HepG2 (cell line): ENCODE results near the gene BEST2. TPM values are rescaled to one million over a fixed set of nuclear protein-coding genes. Genes with fewer than 3 reads are reported as not detected.

ENCODE experiments used
- ELK4 ChIP-seq: sonication (generic); formaldehyde crosslinking; IDR thresholded peaks from 2 replicates; pipeline ENCODE4 v1.9.0; 2021; ENCODE audit warnings: missing genetic modification reagents, borderline replicate concordance
- ERF ChIP-seq: IDR thresholded peaks from 2 replicates; pipeline ENCODE4 v1.6.1; 2018; ENCODE audit warnings: missing biosample characterization, missing genetic modification reagents
- FOXO4 ChIP-seq: sonication (generic); formaldehyde crosslinking; conservative IDR thresholded peaks from 2 replicates; pipeline ENCODE4 v1.8.1; 2023; ENCODE audit warnings: missing genetic modification reagents
- HIVEP1 ChIP-seq: sonication (generic); formaldehyde crosslinking; IDR thresholded peaks from 2 replicates; pipeline ENCODE4 v1.4.0; 2020; ENCODE audit warnings: mild to moderate bottlenecking, missing genetic modification reagents
- HOXD1 ChIP-seq: sonication (generic); formaldehyde crosslinking; IDR thresholded peaks from 2 replicates; pipeline ENCODE4 v1.5.0; 2020; ENCODE audit warnings: missing genetic modification reagents
- MAFG ChIP-seq: sonication (generic); formaldehyde crosslinking; IDR thresholded peaks from 2 replicates; pipeline ENCODE4 v1.5.1; 2020; ENCODE audit warnings: mild to moderate bottlenecking, missing genetic modification reagents
- NR2C2 ChIP-seq: sonication (generic); formaldehyde crosslinking; IDR thresholded peaks from 2 replicates; pipeline ENCODE4 v1.4.0; 2020; ENCODE audit warnings: missing genetic modification reagents, mild to moderate bottlenecking, moderate library complexity, borderline replicate concordance
- NR3C1 ChIP-seq: sonication (generic); formaldehyde crosslinking; IDR thresholded peaks from 2 replicates; pipeline ENCODE4 v1.4.0; 2020; ENCODE audit warnings: missing genetic modification reagents
- PITX1 ChIP-seq: sonication (generic); formaldehyde crosslinking; IDR thresholded peaks from 2 replicates; pipeline ENCODE4 v1.5.1; 2020; ENCODE audit warnings: mild to moderate bottlenecking, missing genetic modification reagents
- RXRA ChIP-seq: sonication (generic); formaldehyde crosslinking; IDR thresholded peaks from 2 replicates; pipeline ENCODE4 v1.5.1; 2020; ENCODE audit warnings: missing genetic modification reagents
- SP5 ChIP-seq: IDR thresholded peaks from 2 replicates; pipeline ENCODE4 v1.6.1; 2016; ENCODE audit warnings: low read depth, borderline replicate concordance
- SRSF1 ChIP-seq: fragments of 200-400 bp; formaldehyde crosslinking; optimal IDR thresholded peaks from 2 replicates; pipeline ENCODE3; 2017; ENCODE audit warnings: mild to moderate bottlenecking, low read depth, low read length, moderate library complexity
- TEAD3 ChIP-seq: optimal IDR thresholded peaks from 2 replicates; pipeline ENCODE3; 2016; ENCODE audit warnings: borderline replicate concordance
- ZFAT ChIP-seq: sonication (generic); formaldehyde crosslinking; conservative IDR thresholded peaks from 2 replicates; pipeline ENCODE4 v1.8.1; 2023; ENCODE audit warnings: missing genetic modification reagents, inconsistent platforms
- ZFP36 ChIP-seq: fragments of 150-350 bp; IDR thresholded peaks from 2 replicates; pipeline ENCODE4 v1.6.1; 2018; ENCODE audit warnings: borderline replicate concordance, low read length, low read depth; ENCODE audit not compliant: partially characterized antibody
- ZFP91 ChIP-seq: sonication (generic); formaldehyde crosslinking; IDR thresholded peaks from 2 replicates; pipeline ENCODE4 v1.9.0; 2022; ENCODE audit warnings: missing genetic modification reagents, mild to moderate bottlenecking, borderline replicate concordance
- ZHX2 ChIP-seq, 2 experiments: sonication (generic) in 1 of 2; formaldehyde crosslinking in 1 of 2; IDR thresholded peaks; 2 replicates each; pipeline versions ENCODE4 v1.6.1 to v1.9.0; 2014 to 2022; ENCODE audit warnings: antibody characterized with exemption in 1 of 2, borderline replicate concordance in 1 of 2, inconsistent platforms in 1 of 2, low read depth in 1 of 2, missing genetic modification reagents in 1 of 2
- polyA plus RNA-seq, 8 experiments: library from polyadenylated mRNA; depleted of rRNA in 3 of 8; stranded (reverse) in 7 of 8; unstranded in 1 of 8; fragments of >200 nt; fragmentation: Illumina TruSeq in 4 of 8; extraction: Trizol in 4 of 8; gene quantifications; 2 replicates each; pipeline versions ENCODE4 v1.2.1 to v1.2.3, GENCODE V29; 2011 to 2016; ENCODE audit warnings: low read depth in 4 of 8, missing spikeins in 1 of 8, mixed read lengths in 1 of 8; ENCODE audit not compliant: insufficient read depth in 1 of 8
- total RNA-seq, 5 experiments: library from RNA; depleted of rRNA; stranded (reverse); fragments of >200 nt; fragmentation: Illumina TruSeq; extraction: Trizol; gene quantifications; 2 replicates each; pipeline ENCODE4 v1.2.3, GENCODE V29; 2016; ENCODE audit warnings: low read depth in 1 of 5

The BEST2 gene
- total and polyA plus RNA-seq, 2 of the 13 experiments (the other 11 are each of a cell fraction or from before 2014, with no cell fraction given), result not detected

GRCh38 chr19:12789904-12790619, 38.5 kb downstream of the BEST2 start (continued):
- TF ChIP-seq ZHX2 (IDR thresholded peaks at IDR 0.05; ENCODE audit: low read depth) (peak; percentile 47; the same call in 1 of the 2 replicates), ZHX2 (CRISPR knock-in tag; IDR thresholded peaks at IDR 0.05; ENCODE audit: borderline replicate concordance) (no peak), TEAD3 (CRISPR knock-in tag) (peak; percentile 59), ELK4 (CRISPR knock-in tag) (peak; percentile 89; the same call in 1 of the 2 replicates), RXRA (CRISPR knock-in tag) (peak; percentile 53), HIVEP1 (peak; percentile 45; the same call in 1 of the 2 replicates), ZFP91 (peak; percentile 58; the same call in 1 of the 2 replicates), ZFP36 (no peak), FOXO4 (CRISPR knock-in tag) (no peak), NR3C1 (no peak), ERF (CRISPR knock-in tag) (peak; percentile 55; the same call in 1 of the 2 replicates), PITX1 (peak; percentile 10; the same call in 1 of the 2 replicates), SRSF1 (peak; percentile 45), MAFG (CRISPR knock-in tag) (no peak), SP5 (CRISPR knock-in tag) (0 out of 2 replicates have a peak, but pooled peaks have one; percentile 46), ZFAT (CRISPR knock-in tag) (no peak), HOXD1 (CRISPR knock-in tag) (peak; percentile 26; the same call in 1 of the 2 replicates), NR2C2 (CRISPR knock-in tag) (0 out of 2 replicates have a peak, but pooled peaks have one; percentile 14)
